Measurements from ENCODE around the gene BTAF1.
"Not testable (repeated sequence)": the region's sequence is repeated elsewhere in the genome, so short reads cannot be mapped to it uniquely, and the experiment has no call there.

BTAF1 gene

GRCh38 chr10:91980319-91980718 lies 56.7 kb downstream of the BTAF1 start:
- FAIRE-seq = no peak

GRCh38 chr10:91983416-91983815 lies 59.8 kb downstream of the BTAF1 start:
- FAIRE-seq = no peak

- FAIRE-seq = no peak
Observed at GRCh38 chr10:91987397-91988037, 63.9 kb downstream of the BTAF1 start.

- no peak for FAIRE-seq
Observed at GRCh38 chr10:91992031-91992430, 68.5 kb downstream of the BTAF1 start.

DNA sequence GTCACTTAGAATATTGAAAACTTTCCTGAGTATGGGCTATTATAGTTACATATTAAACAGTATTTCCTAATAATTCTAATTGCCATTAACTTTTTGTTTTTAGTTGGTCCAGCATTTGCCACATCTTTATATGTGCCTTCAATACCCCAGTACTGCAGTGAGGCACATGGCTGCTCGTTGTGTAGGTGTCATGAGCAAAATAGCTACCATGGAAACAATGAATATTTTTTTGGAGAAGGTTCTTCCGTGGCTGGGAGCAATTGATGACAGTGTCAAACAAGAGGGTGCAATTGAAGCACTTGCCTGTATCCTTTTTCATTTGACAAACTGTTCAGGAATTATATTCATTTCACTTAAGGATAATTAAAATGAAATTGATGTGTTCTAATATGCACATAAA lies 72.7 kb downstream of the BTAF1 start:
- no peak for FAIRE-seq

- FAIRE-seq = no peak
Observed at GRCh38 chr10:92001581-92001980, 78.0 kb downstream of the BTAF1 start.

DNA sequence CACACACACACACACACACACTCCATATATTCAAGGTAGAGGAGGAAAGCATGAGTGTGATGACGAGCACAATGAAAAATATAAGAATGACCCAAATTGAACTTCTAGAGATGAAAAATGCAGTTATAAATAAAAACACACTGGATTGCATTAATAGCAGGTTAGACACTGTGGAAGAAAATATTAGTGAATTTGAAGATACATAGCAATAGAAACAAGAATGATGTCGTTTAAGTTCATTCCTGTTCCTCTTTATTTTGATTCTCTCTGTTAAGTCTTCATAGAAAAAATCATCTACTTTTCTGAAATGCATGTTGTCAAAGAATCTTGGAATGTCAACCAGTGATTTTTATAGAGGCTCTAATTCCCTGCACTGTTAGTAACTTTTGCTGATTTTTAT lies 78.4 kb downstream of the BTAF1 start:
- FAIRE-seq = no peak

- FAIRE-seq = no peak
Observed at GRCh38 chr10:92003258-92003657, 79.7 kb downstream of the BTAF1 start.

GRCh38 chr10:92005978-92006377 lies 82.4 kb downstream of the BTAF1 start:
- no peak for FAIRE-seq

DNA sequence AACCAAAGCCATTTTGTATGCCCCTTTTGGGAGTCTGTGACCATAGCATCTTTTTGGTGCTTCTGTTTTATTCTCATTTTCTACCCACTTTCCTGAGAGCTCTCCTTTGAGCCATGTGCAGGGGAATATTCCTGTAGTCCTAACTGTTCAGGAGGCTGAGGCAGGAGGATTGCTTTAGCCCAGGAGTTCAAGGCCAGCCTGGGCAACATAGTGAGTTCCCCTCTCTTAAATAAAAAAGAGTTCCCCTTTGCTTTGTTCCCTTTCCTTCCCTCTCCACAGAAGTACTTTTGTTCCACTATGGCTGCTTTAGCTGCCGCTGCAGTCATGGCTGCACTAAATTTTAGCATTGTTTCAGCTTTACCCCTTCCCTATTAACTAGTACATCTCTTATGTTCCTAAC lies 85.9 kb downstream of the BTAF1 start:
- FAIRE-seq = no peak

- FAIRE-seq = no peak
Observed at GRCh38 chr10:92010047-92010735, 86.6 kb downstream of the BTAF1 start.

GRCh38 chr10:92011560-92012214 lies 88.1 kb downstream of the BTAF1 start:
- FAIRE-seq = no peak

GRCh38 chr10:92014620-92015019 lies 91.0 kb downstream of the BTAF1 start:
- no peak for FAIRE-seq

DNA sequence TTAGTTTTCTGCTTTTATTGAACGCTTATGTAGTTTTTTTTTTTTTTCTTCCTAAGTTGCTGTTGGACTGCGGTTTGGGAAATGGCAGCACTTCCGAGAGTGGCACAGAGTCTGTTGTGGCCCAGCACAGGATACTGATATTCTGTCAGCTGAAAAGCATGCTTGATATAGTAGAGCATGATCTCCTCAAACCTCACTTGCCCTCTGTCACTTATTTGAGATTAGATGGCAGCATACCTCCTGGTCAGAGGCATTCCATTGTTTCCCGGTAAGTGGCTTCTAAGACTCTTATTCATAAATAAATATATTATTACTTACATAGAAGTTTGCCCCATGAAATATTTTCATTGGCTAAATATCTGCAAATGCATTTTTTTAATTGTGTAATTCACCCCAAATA lies 101.1 kb downstream of the BTAF1 start:
- FAIRE-seq = no peak

DNA sequence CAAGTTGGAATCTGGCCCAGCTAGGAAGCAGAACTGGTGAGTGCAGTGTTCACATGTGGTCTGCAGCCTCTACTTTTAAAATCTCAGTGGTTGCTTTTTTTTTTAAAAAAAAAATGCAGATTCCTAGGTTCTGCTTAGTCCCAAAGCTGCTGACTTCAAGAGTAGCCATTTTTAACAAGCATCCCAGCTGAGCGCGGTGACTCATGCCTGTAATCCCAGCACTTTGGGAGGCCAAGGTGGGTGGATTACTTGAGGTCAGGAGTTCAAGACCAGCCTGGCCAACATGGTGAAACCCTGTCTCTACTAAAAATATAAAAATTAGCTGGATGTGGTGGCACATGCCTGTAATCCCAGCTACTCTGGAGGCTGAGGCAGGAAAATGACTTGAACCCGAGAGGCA lies 101.8 kb downstream of the BTAF1 start:
- not testable (repeated sequence) for FAIRE-seq

DNA sequence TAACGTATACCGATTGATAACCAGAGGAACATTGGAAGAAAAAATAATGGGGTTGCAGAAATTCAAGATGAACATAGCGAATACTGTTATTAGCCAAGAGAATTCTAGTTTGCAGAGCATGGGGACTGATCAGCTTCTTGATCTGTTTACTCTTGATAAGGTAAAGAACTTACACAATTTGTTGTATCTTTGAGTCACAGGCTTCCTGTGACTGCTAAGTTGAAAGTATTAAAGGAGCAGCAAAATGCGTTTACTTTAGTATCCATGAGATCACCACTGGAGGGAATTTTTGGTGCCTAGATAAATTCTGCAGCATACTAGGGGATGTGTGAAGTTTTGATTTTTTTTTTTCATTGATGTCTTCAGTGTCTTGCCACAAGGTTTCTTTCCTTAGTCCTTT lies 103.6 kb downstream of the BTAF1 start:
- FAIRE-seq = no peak

DNA sequence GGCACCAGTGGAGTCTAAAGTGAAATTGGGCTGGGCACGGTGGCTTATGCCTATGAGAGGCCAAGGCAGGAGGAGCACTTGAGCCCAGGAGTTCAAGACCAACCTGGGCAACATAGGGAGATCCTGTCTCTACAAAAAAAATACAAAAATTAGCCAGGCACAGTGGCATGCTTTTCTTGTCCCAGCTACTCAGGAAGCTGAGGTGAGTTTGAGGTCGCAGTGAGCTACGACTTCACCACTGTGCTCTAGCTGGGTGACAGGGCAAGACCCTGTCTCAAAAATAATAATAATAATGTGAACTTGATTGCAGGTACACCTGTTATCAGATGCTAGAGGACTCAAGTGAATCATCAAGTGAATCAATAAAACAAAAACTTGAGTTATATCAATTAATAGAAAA lies 108.0 kb downstream of the BTAF1 start:
- no peak for FAIRE-seq

DNA sequence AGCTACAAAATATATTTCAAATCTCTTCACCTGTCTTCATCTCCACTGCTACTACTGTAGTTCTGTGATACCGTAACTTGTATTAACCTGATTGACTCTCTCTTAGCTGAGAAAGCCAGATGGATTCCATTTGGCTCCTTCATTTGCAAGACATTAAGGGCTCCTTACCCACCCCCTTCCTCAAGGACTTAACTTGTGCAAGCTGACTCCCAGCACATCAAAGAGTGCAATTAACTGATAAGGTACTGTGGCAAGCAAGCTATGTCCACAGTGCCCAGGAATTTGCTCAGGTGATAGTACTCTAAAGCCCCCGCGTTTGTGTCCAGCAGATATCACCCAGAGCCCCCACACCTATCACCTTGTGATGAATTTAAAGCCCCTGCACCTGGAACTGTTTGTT lies 109.5 kb downstream of the BTAF1 start:
- FAIRE-seq = not testable (repeated sequence)

- peak; percentile 36 for FAIRE-seq
Observed at GRCh38 chr10:92038949-92039348, 115.4 kb downstream of the BTAF1 start.

DNA sequence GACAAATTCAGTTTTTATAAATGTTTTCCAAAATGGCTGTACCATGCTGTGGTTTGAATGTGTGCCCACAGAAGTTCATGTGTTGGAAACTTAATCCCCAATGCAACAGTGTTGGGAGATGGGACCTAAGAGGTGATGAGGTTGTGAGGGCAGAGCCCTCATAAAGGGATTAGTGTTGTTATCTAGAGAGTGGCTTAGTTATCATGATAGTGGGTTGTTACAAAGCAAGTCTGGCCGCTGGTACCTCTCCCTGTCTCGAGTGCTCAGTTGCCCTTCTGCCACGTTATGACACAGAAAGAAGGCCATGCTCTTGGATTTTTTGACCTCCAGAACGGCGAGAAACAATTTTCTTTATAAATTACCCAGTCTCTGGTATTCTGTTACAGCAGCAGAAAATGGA lies 119.0 kb downstream of the BTAF1 start:
- no peak for FAIRE-seq

GRCh38 chr10:92045641-92046106 lies 122.1 kb downstream of the BTAF1 start:
- no peak for FAIRE-seq

- FAIRE-seq = no peak
Observed at GRCh38 chr10:92047215-92047614, 123.6 kb downstream of the BTAF1 start.

DNA sequence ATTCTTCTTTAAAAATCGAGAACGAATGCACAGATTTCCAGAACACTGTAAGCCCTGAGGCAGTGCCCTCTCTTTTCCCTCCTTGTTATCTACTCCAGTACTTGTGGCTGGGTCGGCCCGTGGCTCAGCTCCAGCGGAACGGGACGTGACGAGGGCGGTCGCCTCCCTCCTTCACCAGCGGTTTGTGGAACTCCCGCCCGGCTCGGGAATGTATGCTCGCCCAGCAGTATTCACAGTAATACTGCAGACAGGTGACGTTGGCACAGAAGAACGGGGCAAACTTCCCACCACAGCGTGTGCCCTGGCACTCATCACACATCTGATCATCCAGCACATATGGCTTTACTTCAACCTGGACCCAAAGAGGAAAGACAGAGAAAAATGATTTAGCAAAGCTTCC lies 128.5 kb downstream of the BTAF1 start:
- no peak for FAIRE-seq

GRCh38 chr10:92052741-92053140 lies 129.2 kb downstream of the BTAF1 start:
- FAIRE-seq = no peak
